ENCODE data around the gene PRG3.

GRCh38 chr11:57414612-57415212, 33.8 kb upstream of the PRG3 start:
- no peak for TF ChIP-seq POLR2A (IDR thresholded peaks at IDR 0.05)
- no peak for TF ChIP-seq CTCF (IDR thresholded peaks at IDR 0.05)
